ENCODE results near the gene SSBP3.

- TF ChIP-seq CTCF (IDR thresholded peaks at IDR 0.05; ENCODE audit: borderline replicate concordance, extremely low read depth, low read length, poor library complexity, severe bottlenecking) (no peak), EZH2 (IDR thresholded peaks at IDR 0.05; ENCODE audit: borderline replicate concordance, low read depth, low read length, severe bottlenecking) (no peak)
Observed at GRCh38 chr1:54439550-54440223, 33.5 kb upstream of the SSBP3 start.

Measured in DND-41 (cell line).